ENCODE measurements around the gene PYY.

Gene PYY

GRCh38 chr17:43912635-43913304 is 41.0 kb downstream of the PYY start:
- DNase-seq (ENCODE audit: low spot score in 2 of 2): no peak
- no peak overlapping the region for H3K4me3 ChIP-seq
- in situ Hi-C loops (cut with MboI; ENCODE audit: low sequenced_read_pairs): no loop called here
- H3K36me3 ChIP-seq (replicated peaks): no peaks in the 10 kb centered on the region
- H3K27me3 ChIP-seq (ENCODE audit: low read depth): no peaks in the 10 kb centered on the region; the same call in 1 of the 2 replicates
- peaks cover 7% of the 10 kb centered on the region for H3K4me1 ChIP-seq
- H3K9me3 ChIP-seq: no peaks in the 10 kb centered on the region

GRCh38 chr17:43911904-43912303 is 41.8 kb downstream of the PYY start:
- Histone ChIP-seq H3K4me1 (peaks cover 8% of the 10 kb centered on the region), H3K36me3 (replicated peaks) (no peaks in the 10 kb centered on the region), H3K4me3 (no peak overlapping the region), H3K27me3 (ENCODE audit: low read depth) (no peaks in the 10 kb centered on the region; the same call in 1 of the 2 replicates), H3K9me3 (no peaks in the 10 kb centered on the region)
- no peak for DNase-seq (ENCODE audit: low spot score in 2 of 2)
- in situ Hi-C loops (cut with MboI; ENCODE audit: low sequenced_read_pairs): no loop called here

GRCh38 chr17:43909537-43910231 is 44.1 kb downstream of the PYY start:
- Histone ChIP-seq H3K9me3 (no peaks in the 10 kb centered on the region), H3K27me3 (ENCODE audit: low read depth) (no peaks in the 10 kb centered on the region; the same call in 1 of the 2 replicates), H3K4me3 (no peak overlapping the region), H3K4me1 (peaks cover 15% of the 10 kb centered on the region), H3K36me3 (replicated peaks) (no peaks in the 10 kb centered on the region)
- in situ Hi-C loops (cut with MboI; ENCODE audit: low sequenced_read_pairs): no loop called here
- no peak for DNase-seq (ENCODE audit: low spot score in 2 of 2)

GRCh38 chr17:43907998-43908721 is 45.6 kb downstream of the PYY start:
- H3K36me3 ChIP-seq (replicated peaks): no peaks in the 10 kb centered on the region
- peak; percentile 83 to 86 for DNase-seq (ENCODE audit: low spot score in 2 of 2)
- H3K4me3 ChIP-seq: peak overlapping the region; percentile 42
- no peaks in the 10 kb centered on the region for H3K9me3 ChIP-seq
- peaks cover 15% of the 10 kb centered on the region for H3K4me1 ChIP-seq
- in situ Hi-C loops (cut with MboI; ENCODE audit: low sequenced_read_pairs): no loop called here
- no peaks in the 10 kb centered on the region for H3K27me3 ChIP-seq (ENCODE audit: low read depth)

- no peaks in the 10 kb centered on the region for H3K27me3 ChIP-seq (ENCODE audit: low read depth)
- peak; percentile 74 to 88 for DNase-seq (ENCODE audit: low spot score in 2 of 2)
- H3K9me3 ChIP-seq: no peaks in the 10 kb centered on the region
- peak within 1 kb of the TSS; percentile 42 for H3K4me3 ChIP-seq
- no peaks in the 10 kb centered on the region for H3K36me3 ChIP-seq (replicated peaks)
- peaks cover 15% of the 10 kb centered on the region for H3K4me1 ChIP-seq
- in situ Hi-C loops (cut with MboI; ENCODE audit: low sequenced_read_pairs): no loop called here
Measured at GRCh38 chr17:43907425-43907981, 46.2 kb downstream of the PYY start, which contains the start of gene MPP2. MPP2 (minus strand) TSS chr17:43907536; CDS start chr17:43904460, 3,076 bp downstream.

- no peak for DNase-seq (ENCODE audit: low spot score in 2 of 2)
- Histone ChIP-seq H3K4me3 (peak overlapping the region; percentile 42), H3K4me1 (peaks cover 15% of the 10 kb centered on the region), H3K9me3 (no peaks in the 10 kb centered on the region), H3K36me3 (replicated peaks) (no peaks in the 10 kb centered on the region), H3K27me3 (ENCODE audit: low read depth) (no peaks in the 10 kb centered on the region)
- in situ Hi-C loops (cut with MboI; ENCODE audit: low sequenced_read_pairs): no loop called here
Measured at GRCh38 chr17:43906951-43907424, 46.8 kb downstream of the PYY start.

GRCh38 chr17:43905985-43906852 is 47.5 kb downstream of the PYY start:
- peaks cover 15% of the 10 kb centered on the region for H3K4me1 ChIP-seq
- H3K4me3 ChIP-seq: peak overlapping the region; percentile 42
- in situ Hi-C loops (cut with MboI; ENCODE audit: low sequenced_read_pairs): no loop called here
- H3K36me3 ChIP-seq (replicated peaks): no peaks in the 10 kb centered on the region
- peak; percentile 38 to 83 for DNase-seq (ENCODE audit: low spot score in 2 of 2)
- no peaks in the 10 kb centered on the region for H3K27me3 ChIP-seq (ENCODE audit: low read depth)
- no peaks in the 10 kb centered on the region for H3K9me3 ChIP-seq

- Histone ChIP-seq H3K36me3 (replicated peaks) (no peaks in the 10 kb centered on the region), H3K9me3 (no peaks in the 10 kb centered on the region), H3K4me3 (no peak overlapping the region), H3K4me1 (peaks cover 21% of the 10 kb centered on the region), H3K27me3 (ENCODE audit: low read depth) (no peaks in the 10 kb centered on the region)
- no peak for DNase-seq (ENCODE audit: low spot score in 2 of 2)
- in situ Hi-C loops (cut with MboI; ENCODE audit: low sequenced_read_pairs): no loop called here
Measured at GRCh38 chr17:43905400-43905984, 48.2 kb downstream of the PYY start.

Data from HAP-1 (cell line).